Bronchial epithelial cell (primary cell): ENCODE data around the gene DENND1A. TPM values are rescaled to one million over a fixed set of nuclear protein-coding genes. Genes with fewer than 3 reads are reported as not detected.

ENCODE experiments used
- DNase-seq: peaks from one replicate; pipeline ENCODE4 v3.0.0-alpha.2; 2010; ENCODE audit warnings: low read depth
- FAIRE-seq: peaks from 2 replicates; lab custom pipeline; 2011; peaks lifted over from hg19 to GRCh38; lab: Jason Lieb, UNC
- H3K27me3 ChIP-seq: 2 replicates; pipeline ENCODE4 v1.5.1; 2011; ENCODE audit warnings: low read length; ENCODE audit not compliant: control insufficient read depth, insufficient read depth
- H3K36me3 ChIP-seq: 2 replicates; pipeline ENCODE4 v1.5.1; 2011; ENCODE audit warnings: low read length; ENCODE audit not compliant: control insufficient read depth, insufficient read depth
- H3K4me3 ChIP-seq: 2 replicates; pipeline ENCODE4 v1.5.1; 2011; ENCODE audit warnings: mild to moderate bottlenecking, low read depth, low read length, control low read depth
- CTCF ChIP-seq: IDR thresholded peaks from 2 replicates; pipeline ENCODE4 v1.5.1; 2011; ENCODE audit warnings: mild to moderate bottlenecking, moderate library complexity, low read length, control low read depth, inconsistent platforms; ENCODE audit not compliant: insufficient read depth, severe bottlenecking
- total RNA-seq: library from RNA; depleted of rRNA; stranded (reverse); fragments of >200 nt; gene quantifications from 2 replicates; pipeline ENCODE4 v1.2.1, GENCODE V29; 2014

The DENND1A gene
- total RNA-seq, 1 donor from 2014 or later = 6.1 TPM

GRCh38 chr9:123761905-123762605 is 167.9 kb downstream of the DENND1A start:
- H3K4me3 ChIP-seq = no peak overlapping the region
- no peaks in the 10 kb centered on the region for H3K36me3 ChIP-seq
- no peak for DNase-seq
- no peak for TF ChIP-seq CTCF
- FAIRE-seq = no peak
- no peaks in the 10 kb centered on the region for H3K27me3 ChIP-seq

GRCh38 chr9:123757960-123758359 is 172.0 kb downstream of the DENND1A start:
- no peak for TF ChIP-seq CTCF

DNA sequence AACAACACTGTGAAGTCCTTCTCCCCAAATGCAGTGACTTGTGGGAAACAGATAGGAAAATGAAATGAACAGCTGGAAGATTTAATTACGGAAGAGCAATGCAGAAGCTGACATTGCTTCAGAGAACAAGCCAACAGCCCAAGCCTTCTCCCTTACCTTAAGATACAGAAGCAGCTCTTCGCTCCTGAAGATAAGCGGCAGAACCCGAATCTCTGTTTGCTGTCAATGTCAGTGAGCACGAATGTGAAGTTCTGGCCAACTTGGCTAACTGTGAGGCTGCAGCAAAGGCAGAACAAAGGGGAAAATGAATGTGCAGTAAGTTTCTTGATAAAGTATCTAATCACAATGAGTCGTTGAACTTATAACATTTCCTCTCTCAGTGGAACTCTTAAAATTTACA is 172.4 kb downstream of the DENND1A start:
- Histone ChIP-seq H3K27me3 (no peaks in the 10 kb centered on the region), H3K4me3 (no peak overlapping the region), H3K36me3 (no peaks in the 10 kb centered on the region)
- TF ChIP-seq CTCF = no peak
- DNase-seq = no peak
- no peak for FAIRE-seq

More at GRCh38 chr9:123757960-123758359, 172.0 kb downstream of the DENND1A start:
- H3K4me3 ChIP-seq = no peak overlapping the region
- FAIRE-seq = no peak
- no peaks in the 10 kb centered on the region for H3K27me3 ChIP-seq
- no peaks in the 10 kb centered on the region for H3K36me3 ChIP-seq
- no peak for DNase-seq

- TF ChIP-seq CTCF = no peak
- H3K4me3 ChIP-seq = no peak overlapping the region
- FAIRE-seq = no peak
- no peaks in the 10 kb centered on the region for H3K27me3 ChIP-seq
- no peaks in the 10 kb centered on the region for H3K36me3 ChIP-seq
- DNase-seq = no peak
These were observed 173.3 kb downstream of the DENND1A start for GRCh38 chr9:123756484-123757106.

GRCh38 chr9:123753669-123754258 is 176.2 kb downstream of the DENND1A start:
- FAIRE-seq (peak; percentile 32), DNase-seq (no peak)
- H3K4me3 ChIP-seq = no peak overlapping the region

More at GRCh38 chr9:123753669-123754258, 176.2 kb downstream of the DENND1A start:
- H3K27me3 ChIP-seq = no peaks in the 10 kb centered on the region
- no peaks in the 10 kb centered on the region for H3K36me3 ChIP-seq
- no peak for TF ChIP-seq CTCF
